RWPE1 (cell line): ENCODE data around the gene AIG1.

Experiments
- CTCF ChIA-PET: fragments of 350-600 bp; sonication (Branson Sonifier 250); formaldehyde crosslinking; extraction: SDS; loops from one replicate; lab custom pipeline; 2021; lab: Yijun Ruan, JAX
- POLR2A ChIA-PET: fragments of 400-600 bp; formaldehyde crosslinking; extraction: SDS; loops from one replicate; lab custom pipeline; 2020; ENCODE audit warnings: antibody characterized with exemption; ENCODE audit not compliant: low non-redundant PET; lab: Yijun Ruan, JAX
- DNase-seq: peaks from one replicate; pipeline ENCODE4 v3.0.0; 2012; ENCODE audit warnings: low spot score
- H3K27ac ChIP-seq: fragments of 450-650 bp; 2 replicates; pipeline ENCODE4 v1.5.1; 2017
- TF ChIP-seq, protein P1 (sequence below): fragments of 450-650 bp; conservative IDR thresholded peaks from 2 replicates; pipeline ENCODE4 v1.5.1; 2017; ENCODE audit warnings: low read depth, mild to moderate bottlenecking

AIG1 gene

DNA sequence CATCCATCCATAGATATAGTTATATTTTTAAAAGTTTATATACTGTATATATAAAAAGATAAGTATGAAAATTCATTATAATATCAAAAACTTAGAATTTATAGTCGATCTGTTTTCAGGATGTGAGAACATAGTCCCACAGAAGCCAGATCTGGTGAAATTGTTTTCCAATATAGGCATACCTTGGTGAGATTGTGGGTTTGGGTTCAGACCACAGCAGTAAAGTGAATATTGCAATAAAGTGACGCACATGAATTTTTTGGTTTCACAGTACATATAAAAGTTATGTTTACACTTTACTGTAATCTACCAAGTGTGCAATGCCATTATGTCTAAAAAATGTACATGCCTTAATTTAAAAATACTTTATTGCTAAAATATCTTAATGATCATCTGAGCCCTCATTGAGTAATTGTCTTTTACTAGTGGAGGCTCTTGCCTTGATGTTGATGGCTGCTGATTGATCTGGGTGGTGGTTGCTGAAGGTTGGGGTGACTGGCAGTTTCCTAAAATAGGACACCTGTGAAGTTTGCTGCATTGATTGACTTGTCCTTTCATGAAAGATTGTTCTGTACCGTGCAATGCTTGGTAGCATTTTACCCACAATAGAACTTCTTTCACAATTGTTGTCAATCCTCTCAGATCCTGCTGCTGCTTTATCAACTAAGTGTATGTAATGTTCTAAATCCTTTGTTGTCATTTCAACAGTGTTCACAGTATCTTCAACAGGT is 29.8 kb downstream of the AIG1 start:
- TF ChIP-seq, protein P1, sequence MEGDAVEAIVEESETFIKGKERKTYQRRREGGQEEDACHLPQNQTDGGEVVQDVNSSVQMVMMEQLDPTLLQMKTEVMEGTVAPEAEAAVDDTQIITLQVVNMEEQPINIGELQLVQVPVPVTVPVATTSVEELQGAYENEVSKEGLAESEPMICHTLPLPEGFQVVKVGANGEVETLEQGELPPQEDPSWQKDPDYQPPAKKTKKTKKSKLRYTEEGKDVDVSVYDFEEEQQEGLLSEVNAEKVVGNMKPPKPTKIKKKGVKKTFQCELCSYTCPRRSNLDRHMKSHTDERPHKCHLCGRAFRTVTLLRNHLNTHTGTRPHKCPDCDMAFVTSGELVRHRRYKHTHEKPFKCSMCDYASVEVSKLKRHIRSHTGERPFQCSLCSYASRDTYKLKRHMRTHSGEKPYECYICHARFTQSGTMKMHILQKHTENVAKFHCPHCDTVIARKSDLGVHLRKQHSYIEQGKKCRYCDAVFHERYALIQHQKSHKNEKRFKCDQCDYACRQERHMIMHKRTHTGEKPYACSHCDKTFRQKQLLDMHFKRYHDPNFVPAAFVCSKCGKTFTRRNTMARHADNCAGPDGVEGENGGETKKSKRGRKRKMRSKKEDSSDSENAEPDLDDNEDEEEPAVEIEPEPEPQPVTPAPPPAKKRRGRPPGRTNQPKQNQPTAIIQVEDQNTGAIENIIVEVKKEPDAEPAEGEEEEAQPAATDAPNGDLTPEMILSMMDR = no peak
- DNase-seq = no peak
- CTCF ChIA-PET = no interaction called here
- POLR2A ChIA-PET = no interaction called here
- no peak overlapping the region for H3K27ac ChIP-seq

DNA sequence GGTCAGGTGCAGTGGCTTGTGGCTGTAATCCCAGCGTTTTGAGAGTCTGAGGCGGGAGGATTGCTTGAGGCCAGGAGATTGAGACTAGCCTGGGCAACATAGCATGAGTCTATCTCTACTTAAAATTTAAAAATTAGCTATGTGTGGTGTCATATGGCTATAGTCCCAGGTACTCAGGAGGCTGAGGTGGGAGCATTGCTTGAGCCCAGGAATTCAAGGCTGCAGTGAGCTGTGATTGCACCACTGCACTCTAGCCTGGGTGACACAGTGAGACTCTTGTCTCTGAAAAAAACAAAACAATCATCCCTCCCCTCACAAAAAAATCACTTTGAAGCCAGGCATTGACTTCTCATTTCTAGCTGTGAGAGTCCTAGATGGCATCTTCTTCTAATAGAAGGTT is 32.1 kb downstream of the AIG1 start:
- no peak for DNase-seq
- TF ChIP-seq, protein P1 = no peak
- no peak overlapping the region for H3K27ac ChIP-seq
- ChIA-PET CTCF (interaction anchor here (0.5 kb wide), 1 partner anchor 401 kb away, joined by 3 read pairs; no protein-coding TSS in a partner anchor), POLR2A (no interaction called here)

DNA sequence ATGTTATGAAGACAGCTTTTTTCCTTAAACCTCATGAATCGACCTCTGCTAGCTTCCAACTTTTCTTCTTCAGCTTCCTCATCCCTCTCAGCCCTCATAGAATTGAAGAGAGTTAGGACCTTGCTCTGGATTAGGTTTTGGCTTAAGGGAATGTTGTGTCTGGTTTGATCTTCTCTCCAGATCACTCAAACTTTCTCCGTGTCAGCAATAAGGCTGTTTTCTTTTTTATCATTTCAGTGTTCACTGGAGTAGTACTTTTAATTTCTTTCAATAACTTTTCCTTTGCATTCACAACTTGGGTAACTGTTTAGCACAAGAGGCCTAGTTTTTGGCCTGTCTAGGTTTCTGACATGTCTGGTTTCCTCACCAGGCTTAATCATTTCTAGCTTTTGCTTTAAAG is 32.6 kb downstream of the AIG1 start:
- POLR2A ChIA-PET = no interaction called here
- no peak overlapping the region for H3K27ac ChIP-seq
- no peak for DNase-seq
- TF ChIP-seq, protein P1 = no peak
- CTCF ChIA-PET = interaction anchor here (0.5 kb wide), 1 partner anchor 401 kb away, joined by 3 read pairs; no protein-coding TSS in a partner anchor

DNA sequence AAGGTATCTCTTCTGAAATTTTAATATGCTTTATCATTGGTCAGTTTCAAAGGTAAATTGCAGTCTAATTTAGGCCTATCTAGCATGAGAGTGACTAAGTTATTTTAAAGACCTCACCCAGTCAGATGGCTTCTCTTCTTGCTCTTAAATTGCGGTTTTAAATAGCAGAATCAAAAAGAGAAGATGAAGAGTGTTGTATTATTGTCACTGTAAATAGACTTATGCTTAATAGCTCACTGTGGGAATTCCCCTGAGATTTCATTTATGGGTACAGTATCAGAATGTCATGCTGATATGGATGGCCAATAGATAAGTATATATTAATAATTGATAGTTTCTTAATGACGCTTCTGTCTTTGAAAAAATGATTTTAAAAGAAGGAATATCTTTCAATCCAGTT is 35.7 kb downstream of the AIG1 start:
- no peak for DNase-seq
- TF ChIP-seq, protein P1 = no peak
- POLR2A ChIA-PET = no interaction called here
- H3K27ac ChIP-seq = no peak overlapping the region
- CTCF ChIA-PET = no interaction called here

DNA sequence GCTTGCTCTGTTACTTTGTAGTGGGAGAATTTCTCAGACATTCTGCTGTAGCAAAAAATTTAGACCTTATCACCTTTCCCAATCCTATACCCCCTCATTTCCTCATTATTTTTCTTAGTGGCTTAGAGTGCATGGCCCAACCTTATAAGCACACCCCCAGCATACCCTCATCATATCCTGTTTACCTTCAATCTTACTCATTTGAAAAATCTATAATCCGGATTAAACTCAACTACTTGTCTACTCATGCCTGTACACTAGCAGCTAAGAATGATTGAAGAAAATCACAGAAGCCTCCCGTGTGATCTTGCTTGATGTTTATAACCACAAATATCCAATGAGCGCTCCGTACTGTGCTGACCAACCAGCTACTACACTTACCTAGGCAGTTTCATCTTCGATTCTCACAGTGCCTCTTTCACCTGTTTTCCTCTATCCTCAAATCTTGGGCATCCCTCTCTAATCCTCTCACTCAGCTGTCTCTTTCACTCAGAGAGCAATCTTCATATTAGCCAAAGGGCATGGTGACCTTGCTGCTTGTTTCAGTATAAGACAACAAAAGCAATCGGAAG is 36.6 kb downstream of the AIG1 start:
- no peak overlapping the region for H3K27ac ChIP-seq
- CTCF ChIA-PET = interaction anchor here (0.5 to 0.6 kb wide), 2 partner anchors 32 to 623 kb away, joined by 4 to 7 read pairs; no protein-coding TSS in a partner anchor
- no peak for DNase-seq

DNA sequence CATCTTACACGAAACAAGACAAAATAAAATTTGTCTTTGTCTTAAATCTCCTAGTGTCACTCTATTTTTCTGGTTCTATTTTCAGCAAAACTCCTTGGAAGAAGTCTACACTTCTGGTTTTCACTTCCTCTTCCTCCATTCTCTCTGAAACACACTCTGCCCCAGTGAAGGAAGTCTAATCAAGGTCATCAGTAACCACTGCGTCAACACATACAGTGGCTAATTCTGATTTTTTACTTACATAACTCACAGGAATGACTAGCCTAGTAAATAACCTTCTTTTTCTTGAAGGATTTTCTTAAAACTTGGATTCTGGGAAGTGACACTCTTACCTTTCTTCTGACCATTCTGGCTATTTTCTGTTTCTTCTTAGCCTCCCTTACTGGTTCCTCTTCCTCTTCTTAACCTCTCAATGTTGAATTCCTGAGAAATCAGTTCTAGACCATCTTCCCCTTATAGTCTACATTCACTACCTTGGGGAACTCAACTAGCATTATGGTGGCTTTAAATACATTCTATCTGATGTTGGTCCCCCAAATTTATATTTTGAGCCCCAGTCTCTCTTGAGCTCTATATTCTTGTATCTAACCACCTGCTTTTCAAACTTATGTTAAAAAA is 37.5 kb downstream of the AIG1 start:
- H3K27ac ChIP-seq = no peak overlapping the region
- POLR2A ChIA-PET = no interaction called here
- TF ChIP-seq, protein P1 = no peak
- CTCF ChIA-PET = interaction anchor here (0.5 to 0.6 kb wide), 2 partner anchors 624 to 1402 kb away, joined by 3 to 7 read pairs; no protein-coding TSS in a partner anchor
- no peak for DNase-seq

More for the DNA sequence above, 36.6 kb downstream of the AIG1 start:
- TF ChIP-seq, protein P1 = no peak
- POLR2A ChIA-PET = no interaction called here
